Measurements from ENCODE around the gene FEM1B.

FEM1B gene

GRCh38 chr15:68341760-68342725 is 64.5 kb downstream of the FEM1B start:
- Mint-ChIP-seq H3K27ac (peak overlapping the region; percentile 80 to 88 (median 80)), H3K4me1 (peaks cover 80% of the 10 kb centered on the region), H3K9me3 (no peaks in the 10 kb centered on the region), H3K36me3 (ENCODE audit: low read depth) (no peaks in the 10 kb centered on the region), H3K4me3 (peak overlapping the region in 2 of 3 experiments; percentile 27 to 44), H3K27me3 (ENCODE audit: low read depth) (peaks cover 17% of the 10 kb centered on the region)
- no peak for TF ChIP-seq CTCF (IDR thresholded peaks at IDR 0.05; ENCODE audit: unreplicated experiment in 3 of 3)

DNA sequence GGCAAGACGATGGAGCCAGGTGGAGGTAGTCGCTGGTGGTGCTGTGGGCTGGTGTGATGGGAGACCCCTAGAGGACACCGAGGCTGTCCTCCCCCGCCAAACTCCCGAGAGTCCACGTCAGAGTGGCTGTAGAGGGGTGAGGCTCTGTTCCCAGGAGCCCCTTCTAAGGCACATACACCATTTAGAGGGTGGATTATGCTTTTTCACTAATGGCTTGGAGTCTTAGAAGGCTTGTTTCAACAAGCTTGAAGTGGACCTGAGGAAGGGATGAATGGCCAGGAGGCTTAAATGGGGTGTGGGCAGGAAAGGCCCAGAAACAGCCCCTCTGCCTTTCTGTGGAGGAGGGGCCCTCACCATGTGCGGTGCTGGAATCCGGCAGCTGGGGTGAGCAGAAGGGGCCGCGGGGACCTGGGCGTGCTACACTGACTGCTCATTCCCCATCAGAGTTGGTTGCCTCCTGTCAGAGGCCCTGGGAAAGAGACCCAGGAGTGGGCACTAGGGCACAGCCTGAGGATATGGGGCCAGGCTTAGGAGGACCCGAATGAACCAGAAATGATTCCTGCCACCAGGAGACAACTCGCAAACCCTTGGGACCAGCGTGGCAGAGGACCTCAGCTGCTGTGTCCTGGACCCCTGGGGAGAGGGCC is 66.2 kb downstream of the FEM1B start:
- TF ChIP-seq CTCF (IDR thresholded peaks at IDR 0.05; ENCODE audit: unreplicated experiment in 3 of 3) = no peak
- Mint-ChIP-seq H3K9me3 (no peaks in the 10 kb centered on the region), H3K27ac (peak overlapping the region in 2 of 3 experiments; percentile 55 to 80), H3K27me3 (ENCODE audit: low read depth) (peaks cover 13% of the 10 kb centered on the region), H3K4me1 (peaks cover 86% of the 10 kb centered on the region), H3K36me3 (ENCODE audit: low read depth) (no peaks in the 10 kb centered on the region), H3K4me3 (peak overlapping the region in 1 of 3 experiments; percentile 14)

GRCh38 chr15:68344600-68344999 is 67.1 kb downstream of the FEM1B start:
- peaks cover 88% of the 10 kb centered on the region for H3K4me1 Mint-ChIP-seq
- no peak overlapping the region for H3K4me3 Mint-ChIP-seq
- peaks cover 12% of the 10 kb centered on the region for H3K27me3 Mint-ChIP-seq (ENCODE audit: low read depth)
- H3K36me3 Mint-ChIP-seq (ENCODE audit: low read depth) = no peaks in the 10 kb centered on the region
- no peaks in the 10 kb centered on the region for H3K9me3 Mint-ChIP-seq
- TF ChIP-seq CTCF (IDR thresholded peaks at IDR 0.05; ENCODE audit: unreplicated experiment in 3 of 3) = no peak
- peak overlapping the region in 1 of 3 experiments; percentile 3 for H3K27ac Mint-ChIP-seq
